Measurements from ENCODE around the gene HSD3B7.

HSD3B7 gene

DNA sequence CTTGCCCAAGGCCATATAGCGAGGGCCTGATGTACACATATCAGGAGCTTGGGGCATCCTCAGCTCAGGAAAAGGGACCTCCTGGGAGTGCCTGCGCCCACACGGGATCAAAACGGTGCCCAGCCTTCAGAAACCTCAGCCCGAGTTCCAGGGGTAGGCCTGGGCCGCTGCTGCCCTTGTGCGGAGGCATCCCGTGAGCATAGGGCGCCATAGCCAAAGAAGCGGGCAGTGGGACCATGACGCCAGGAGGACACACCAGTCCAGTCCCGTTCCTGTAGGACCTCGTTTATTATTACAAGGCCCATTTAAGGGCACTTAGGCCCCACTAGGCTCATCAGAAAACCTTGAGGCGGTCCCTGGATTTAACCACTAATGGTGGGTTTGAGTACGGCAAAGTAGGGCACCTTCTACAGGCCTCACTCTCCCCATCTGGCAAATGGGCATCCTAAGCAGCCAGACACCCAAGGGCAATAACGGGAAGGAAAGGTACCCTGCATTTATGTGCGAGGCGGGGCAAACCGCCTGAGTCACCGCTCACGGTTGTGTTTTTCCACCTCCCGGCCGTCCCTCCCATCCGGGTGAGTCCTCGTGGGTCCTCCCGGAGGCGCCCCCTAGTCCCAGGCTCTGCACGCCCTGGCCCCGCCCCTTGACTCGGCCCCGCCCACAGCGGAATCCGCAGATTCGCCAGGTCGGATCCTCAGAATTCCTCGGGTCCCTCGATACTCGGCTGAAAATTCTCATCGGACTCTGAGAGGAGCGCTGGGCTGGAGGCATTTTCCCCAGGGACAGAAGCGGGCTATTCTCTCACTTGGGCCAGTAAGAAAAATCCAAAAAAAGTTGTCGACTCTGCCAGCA lies 28.2 kb upstream of the HSD3B7 start:
- peak; percentile 84 for DNase-seq (ENCODE audit: low spot score)

DNA sequence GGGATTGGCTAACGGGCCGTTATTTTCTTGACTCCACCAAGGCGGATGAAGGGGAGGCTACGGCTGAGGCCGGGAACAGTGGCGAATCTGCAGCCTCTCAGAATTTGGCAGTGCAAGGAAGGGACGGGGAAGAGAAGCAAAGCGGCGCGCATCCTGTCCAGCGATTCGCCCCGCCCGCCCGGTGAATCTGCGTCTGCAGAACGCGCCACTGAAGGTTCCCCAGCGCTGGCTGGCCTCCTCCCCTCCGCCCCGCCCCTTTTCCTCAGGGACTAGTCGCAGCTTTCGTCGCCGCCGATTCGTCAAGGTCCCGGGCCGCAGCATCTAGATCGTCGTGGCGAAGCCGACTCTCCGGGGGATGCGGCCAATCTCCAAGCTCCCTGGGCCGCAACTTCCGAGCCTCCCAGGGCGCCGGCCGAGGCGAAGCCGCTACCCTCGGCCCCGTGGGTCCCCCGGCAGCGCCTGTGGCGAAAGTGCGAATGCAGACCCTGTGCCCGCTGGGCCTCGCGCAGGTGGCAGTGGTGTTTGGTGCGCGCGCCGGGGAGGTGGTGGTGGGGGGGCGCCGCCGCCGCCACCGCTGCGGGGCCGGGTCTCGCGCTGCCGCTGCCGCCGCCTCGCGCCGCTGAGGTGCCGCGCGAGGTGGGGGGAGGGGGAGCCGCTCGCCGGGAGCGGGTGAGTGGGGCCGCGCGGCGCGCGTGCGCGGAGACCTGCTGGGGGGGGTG lies 27.4 kb upstream of the HSD3B7 start, which contains the start of gene SETD1A:
TSS of gene SETD1A (plus strand) at position 299 of the 719 bp plus-strand sequence. CDS start 978 bp downstream, outside the sequence.
- peak; percentile 96 for DNase-seq (ENCODE audit: low spot score)

DNA sequence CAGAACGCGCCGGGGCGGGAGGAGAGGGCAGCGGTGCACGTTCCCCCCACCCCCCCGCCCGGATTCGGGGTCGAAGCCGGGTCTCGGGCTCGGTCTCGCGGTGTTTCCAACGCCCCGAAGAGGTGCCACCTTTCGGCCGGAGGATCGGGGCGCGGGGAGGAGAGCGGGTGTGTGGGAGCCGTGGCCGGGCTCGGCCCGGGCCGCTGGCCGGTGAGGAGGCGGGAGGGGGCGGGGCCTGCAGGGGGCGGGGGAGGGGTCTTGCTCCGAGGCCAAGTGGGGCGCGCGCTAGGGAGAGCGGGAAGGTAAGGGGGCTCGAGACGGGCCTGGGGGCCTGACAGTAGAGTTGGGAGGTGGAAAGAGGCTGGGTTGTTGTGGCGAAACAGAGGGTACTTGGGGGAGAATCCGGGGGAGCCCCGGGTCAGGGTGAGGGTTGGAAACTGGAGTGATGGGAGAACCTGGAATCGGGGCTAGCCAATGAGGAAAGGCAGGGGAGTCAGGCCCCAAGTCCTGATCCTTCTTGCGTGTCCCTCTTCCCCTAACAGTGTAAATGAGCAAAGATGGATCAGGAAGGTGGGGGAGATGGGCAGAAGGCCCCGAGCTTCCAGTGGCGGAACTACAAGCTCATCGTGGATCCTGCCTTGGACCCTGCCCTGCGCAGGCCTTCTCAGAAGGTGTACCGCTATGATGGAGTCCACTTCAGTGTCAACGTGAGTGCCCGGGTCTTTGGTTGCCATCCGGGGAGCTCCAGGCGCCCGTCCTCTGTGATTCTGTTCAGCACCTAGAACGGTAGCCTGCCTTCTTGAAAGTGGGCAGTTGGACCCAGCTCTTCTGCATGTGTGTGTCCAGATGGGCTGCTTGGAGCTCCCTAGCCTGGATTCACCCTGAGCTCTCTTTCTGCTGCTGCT lies 26.6 kb upstream of the HSD3B7 start:
- peak; percentile 94 for DNase-seq (ENCODE audit: low spot score)

DNA sequence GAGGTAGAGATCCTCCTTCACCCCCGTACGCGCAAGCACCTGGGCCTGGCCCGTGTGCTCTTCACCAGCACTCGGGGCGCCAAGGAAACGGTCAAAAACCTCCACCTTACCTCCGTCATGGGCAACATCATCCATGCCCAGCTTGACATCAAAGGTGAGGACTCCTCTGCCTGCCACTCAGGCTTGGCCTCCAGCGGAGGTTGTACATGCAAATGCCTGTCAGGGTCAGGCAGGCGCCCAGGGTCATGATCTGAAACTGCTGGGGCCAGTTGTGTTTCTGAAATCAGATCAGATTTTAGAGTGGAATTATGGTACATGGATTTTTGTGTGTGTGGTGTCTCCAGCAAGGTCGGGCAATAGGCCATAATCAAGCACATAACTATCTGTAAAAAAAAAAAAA lies 23.6 kb upstream of the HSD3B7 start:
- DNase-seq (ENCODE audit: low spot score) = peak; percentile 3

DNA sequence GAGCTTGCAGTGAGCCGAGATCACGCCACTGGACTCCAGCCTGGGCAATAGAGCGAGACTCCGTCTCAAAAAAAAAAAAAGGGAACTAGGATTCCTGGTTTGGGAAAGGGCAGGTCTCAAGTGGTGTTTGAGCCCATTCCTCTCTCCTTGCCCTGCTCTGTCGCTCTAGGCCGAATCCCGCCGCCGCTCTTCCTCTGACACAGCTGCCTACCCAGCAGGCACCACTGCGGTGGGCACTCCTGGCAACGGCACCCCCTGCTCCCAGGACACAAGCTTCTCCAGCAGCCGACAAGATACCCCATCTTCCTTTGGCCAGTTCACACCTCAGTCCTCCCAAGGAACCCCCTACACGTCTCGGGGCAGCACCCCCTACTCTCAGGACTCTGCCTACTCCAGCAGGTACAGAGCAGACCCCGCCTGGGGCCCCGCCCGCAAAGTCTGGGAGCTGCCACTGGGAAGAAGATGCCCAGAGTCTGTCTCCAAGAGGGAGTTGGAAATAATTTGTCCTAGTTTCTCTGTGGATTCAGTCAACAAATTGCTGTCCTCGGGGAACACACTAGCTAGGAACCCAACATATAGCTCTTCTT lies 21.0 kb upstream of the HSD3B7 start:
- peak; percentile 3 for DNase-seq (ENCODE audit: low spot score)

DNA sequence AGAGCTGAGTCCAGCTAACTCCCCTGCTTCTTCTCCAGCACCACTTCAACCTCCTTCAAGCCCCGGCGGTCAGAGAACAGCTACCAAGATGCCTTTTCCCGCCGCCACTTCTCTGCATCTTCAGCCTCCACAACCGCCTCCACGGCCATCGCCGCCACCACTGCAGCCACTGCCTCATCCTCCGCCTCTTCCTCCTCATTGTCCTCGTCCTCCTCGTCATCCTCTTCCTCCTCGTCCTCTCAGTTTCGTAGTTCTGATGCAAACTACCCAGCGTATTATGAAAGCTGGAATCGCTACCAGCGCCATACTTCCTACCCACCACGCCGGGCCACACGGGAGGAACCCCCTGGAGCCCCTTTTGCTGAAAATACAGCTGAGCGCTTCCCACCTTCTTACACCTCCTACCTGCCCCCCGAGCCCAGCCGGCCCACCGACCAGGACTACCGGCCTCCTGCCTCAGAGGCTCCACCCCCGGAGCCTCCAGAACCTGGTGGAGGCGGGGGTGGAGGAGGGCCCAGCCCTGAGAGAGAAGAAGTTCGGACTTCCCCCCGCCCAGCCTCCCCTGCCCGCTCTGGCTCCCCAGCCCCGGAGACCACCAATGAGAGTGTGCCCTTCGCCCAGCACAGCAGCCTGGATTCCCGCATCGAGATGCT lies 20.3 kb upstream of the HSD3B7 start:
- peak; percentile 17 for DNase-seq (ENCODE audit: low spot score)

DNA sequence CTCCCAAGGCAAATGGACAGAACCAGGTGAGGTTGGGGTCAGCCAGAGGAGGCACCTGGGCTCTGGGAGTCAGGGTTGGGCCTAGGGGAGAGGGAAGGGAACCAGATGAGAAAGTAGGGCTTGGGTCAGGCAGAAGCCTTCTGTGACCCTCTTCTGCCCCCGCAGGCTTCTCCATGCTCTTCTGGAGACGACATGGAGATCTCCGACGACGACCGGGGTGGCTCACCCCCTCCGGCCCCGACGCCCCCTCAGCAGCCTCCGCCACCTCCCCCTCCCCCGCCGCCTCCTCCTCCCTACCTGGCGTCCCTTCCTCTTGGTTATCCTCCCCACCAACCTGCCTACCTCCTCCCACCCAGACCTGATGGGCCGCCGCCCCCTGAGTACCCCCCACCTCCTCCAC lies 19.6 kb upstream of the HSD3B7 start:
- peak; percentile 20 for DNase-seq (ENCODE audit: low spot score)

DNA sequence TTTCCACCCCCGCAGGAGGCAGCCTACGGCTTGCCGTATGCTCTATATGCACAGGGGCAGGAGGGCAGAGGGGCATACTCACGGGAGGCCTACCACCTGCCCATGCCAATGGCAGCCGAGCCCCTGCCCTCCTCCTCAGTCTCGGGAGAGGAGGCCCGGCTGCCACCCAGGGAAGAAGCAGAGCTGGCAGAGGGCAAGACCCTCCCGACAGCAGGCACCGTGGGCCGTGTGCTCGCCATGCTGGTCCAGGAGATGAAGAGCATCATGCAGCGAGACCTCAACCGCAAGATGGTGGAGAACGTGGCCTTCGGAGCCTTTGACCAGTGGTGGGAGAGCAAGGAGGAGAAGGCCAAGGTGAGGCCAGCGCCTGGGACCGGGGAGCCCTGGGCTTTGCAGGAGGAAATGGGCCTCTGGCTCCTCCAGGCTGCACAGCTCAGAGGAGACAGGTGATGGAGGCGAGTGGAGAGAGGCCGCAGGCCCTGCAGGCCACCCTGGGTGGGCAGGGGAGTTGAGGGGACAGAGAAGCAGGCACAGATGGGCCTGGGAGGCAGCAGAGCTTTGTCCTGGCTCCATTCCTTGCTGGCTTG lies 18.9 kb upstream of the HSD3B7 start:
- DNase-seq (ENCODE audit: low spot score) = no peak

DNA sequence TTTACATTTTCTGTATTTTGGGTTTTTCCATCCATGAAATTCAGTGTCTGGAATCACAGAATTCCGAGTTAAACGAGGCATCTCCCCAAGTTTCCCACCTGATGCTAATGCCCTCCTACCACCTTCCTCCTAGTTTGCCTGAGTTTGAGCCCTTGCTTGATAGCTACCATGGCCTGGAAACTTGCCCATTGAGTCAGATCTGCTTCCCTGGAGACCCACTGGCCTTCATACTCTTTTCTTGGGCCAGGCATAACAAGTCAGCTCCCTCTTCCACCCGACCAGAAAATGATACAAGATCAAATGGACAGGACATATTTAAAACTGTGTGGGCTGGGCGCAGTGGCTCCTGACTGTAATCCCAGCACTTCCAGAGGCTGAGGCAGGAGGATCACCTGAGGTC lies 17.2 kb upstream of the HSD3B7 start:
- DNase-seq (ENCODE audit: low spot score) = no peak

DNA sequence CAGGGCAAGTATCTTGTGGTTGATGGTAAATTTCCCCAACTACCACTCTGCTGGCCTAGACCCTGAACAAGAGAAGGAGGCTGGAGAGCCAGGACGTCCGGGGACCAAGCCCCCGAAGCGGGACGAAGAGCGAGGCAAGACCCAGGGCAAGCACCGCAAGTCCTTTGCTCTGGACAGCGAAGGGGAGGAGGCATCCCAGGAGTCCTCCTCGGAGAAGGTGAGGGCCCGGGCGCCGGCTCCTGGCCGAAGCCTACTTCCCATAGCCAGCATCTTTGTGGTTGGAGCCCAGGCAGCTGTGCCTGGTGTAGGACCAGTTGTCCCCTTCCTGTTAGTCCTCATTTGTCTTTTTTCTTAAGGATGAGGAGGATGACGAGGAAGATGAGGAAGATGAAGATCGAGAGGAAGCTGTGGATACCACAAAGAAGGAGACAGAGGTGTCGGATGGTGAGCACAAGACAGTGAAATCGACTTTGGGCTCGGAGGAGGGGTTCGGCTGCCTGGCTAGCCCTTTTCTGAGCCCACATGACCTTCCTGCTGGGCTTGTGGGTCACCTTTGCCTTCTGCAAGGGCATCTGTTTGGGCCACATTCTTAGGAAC lies 15.7 kb upstream of the HSD3B7 start:
- DNase-seq (ENCODE audit: low spot score) = no peak

DNA sequence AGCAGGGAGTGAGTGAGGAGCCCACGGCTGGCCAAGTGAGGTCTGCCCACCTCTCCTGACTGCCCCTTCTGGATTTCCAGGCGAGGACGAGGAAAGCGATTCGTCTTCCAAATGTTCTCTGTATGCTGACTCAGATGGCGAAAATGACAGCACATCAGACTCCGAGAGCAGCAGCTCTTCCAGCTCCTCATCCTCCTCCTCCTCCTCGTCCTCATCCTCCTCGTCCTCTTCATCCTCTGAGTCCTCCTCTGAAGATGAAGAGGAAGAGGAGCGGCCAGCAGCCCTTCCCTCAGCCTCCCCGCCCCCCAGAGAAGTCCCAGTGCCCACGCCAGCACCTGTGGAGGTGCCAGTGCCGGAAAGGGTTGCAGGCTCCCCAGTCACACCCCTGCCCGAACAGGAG lies 13.7 kb upstream of the HSD3B7 start:
- DNase-seq (ENCODE audit: low spot score) = no peak

DNA sequence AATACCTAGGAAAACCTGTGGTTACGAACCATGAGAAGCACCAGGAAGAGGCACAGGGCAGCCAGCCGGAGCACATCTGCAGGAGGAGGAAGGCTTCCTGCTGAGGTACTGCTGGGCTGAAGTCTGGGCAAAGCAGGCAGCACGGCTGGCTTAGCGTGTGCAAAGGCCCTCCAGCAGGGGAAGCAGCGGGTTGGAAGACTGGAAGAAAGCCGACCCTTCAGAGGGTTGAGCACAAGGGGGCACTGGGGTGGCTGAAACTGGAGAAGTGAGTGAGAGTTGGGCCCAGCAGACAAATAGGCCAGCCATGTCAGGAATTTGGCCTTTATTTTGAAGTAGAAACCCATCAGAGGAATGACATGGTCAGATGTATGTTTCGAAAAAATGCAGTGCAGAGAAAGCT lies 12.1 kb upstream of the HSD3B7 start:
- DNase-seq (ENCODE audit: low spot score) = peak; percentile 61

DNA sequence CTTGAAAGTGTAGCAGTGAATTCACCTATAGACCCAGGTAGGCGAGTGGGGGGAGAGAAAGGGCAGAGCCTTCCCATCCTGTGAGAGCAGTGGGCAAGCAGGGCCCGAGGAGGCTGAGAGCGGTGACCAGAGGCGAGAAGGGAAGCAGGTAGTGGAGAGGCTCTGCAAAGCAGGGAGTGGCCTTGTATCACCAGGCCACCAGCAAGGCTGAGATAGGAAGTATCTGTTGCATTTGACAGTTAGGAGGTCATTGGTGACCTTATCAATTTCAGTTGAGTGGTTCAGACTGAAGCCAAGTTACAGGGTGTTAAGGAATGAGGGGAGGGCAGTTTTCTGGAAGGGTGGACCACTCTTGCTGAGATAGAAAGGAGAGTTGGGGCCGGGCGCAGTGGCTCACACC lies 10.7 kb upstream of the HSD3B7 start:
- no peak for DNase-seq (ENCODE audit: low spot score)

DNA sequence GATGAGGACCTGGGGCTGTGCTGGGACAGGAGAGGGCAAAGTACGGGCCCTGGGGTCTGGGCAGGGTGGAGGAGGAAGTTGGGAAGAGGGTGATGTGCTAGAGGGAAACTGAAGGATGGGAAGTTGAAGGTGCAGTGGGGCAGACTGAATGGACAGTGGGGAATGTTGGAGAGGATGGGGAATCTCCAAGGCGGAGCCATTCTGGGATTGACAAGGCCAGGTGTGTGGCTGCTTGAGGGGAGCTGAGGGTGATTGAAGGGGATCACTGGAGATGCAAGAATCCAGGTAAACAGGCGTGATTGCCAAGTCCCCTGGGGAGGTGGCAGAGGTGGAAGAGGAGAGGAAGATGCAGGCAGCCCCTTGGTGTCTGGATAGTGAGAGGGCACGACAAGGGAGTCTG lies 8.5 kb upstream of the HSD3B7 start:
- DNase-seq (ENCODE audit: low spot score) = no peak

DNA sequence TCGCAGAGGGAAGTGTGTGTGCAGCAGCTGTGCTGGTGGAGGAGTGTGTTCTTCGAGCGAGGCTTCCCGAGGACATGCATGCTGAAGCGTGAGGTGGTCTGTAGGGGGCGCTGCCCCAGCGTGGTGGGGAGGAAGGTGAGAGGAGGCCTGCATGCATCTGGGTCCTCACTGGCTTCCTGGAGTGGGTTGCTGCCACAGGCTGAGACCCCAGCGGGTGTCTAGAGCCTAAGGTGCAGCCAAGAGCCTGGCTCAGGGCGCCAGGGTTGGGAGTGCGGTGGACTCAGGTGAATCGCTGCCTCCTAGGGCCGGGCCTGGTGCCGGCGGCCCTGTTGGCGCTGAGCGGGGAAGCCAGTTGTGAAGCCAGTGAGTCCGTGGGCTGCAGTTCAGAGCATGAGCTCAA lies 7.5 kb upstream of the HSD3B7 start:
- peak; percentile 81 for DNase-seq (ENCODE audit: low spot score)

DNA sequence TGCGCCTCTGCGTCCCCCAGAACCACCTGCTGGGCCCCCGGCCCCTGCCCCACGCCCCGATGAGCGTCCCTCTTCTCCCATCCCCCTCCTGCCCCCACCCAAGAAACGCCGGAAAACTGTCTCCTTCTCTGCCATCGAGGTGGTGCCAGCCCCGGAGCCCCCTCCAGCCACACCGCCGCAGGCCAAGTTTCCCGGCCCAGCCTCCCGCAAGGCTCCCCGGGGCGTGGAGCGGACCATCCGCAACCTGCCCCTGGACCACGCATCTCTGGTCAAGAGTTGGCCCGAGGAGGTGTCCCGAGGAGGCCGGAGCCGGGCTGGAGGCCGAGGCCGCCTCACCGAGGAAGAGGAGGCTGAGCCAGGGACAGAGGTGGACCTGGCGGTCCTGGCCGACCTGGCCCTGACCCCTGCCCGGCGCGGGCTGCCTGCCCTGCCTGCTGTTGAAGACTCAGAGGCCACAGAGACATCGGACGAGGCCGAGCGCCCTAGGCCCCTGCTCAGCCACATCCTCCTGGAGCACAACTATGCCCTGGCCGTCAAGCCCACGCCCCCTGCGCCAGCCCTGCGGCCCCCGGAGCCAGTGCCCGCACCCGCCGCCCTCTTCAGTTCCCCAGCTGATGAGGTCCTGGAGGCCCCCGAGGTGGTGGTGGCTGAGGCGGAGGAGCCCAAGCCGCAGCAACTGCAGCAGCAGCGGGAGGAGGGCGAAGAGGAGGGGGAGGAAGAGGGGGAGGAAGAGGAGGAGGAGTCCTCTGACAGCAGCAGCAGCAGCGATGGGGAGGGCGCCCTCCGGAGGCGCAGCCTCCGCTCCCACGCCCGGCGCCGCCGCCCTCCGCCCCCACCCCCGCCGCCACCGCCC lies 5.6 kb upstream of the HSD3B7 start:
- peak; percentile 37 for DNase-seq (ENCODE audit: low spot score)

DNA sequence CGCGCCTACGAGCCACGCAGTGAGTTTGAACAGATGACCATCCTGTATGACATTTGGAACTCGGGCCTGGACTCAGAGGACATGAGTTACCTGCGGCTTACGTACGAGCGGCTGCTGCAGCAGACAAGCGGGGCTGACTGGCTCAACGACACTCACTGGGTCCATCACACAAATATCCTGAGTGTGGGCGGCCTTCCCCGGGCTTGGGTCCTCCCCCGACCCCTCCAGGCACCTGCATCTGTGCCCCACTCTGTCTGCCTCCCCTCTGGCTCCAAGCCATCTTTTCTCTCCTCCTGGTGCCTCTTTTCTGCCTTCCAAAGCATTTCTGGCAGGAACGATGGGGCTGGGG lies 5.0 kb upstream of the HSD3B7 start:
- no peak for DNase-seq (ENCODE audit: low spot score)

DNA sequence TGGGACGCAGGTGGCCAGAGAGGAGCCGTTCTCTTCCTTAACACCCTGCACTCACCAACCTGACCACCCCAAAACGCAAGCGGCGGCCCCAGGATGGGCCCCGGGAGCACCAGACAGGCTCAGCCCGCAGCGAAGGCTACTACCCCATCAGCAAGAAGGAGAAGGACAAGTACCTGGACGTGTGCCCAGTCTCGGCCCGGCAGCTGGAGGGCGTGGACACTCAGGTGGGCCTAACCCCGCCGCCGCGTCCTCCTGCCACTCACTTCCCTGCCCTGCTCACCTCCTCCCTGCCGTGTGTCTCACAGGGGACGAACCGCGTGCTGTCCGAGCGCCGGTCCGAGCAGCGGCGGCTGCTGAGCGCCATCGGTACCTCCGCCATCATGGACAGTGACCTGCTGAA lies 4.6 kb upstream of the HSD3B7 start:
- DNase-seq (ENCODE audit: low spot score) = no peak

DNA sequence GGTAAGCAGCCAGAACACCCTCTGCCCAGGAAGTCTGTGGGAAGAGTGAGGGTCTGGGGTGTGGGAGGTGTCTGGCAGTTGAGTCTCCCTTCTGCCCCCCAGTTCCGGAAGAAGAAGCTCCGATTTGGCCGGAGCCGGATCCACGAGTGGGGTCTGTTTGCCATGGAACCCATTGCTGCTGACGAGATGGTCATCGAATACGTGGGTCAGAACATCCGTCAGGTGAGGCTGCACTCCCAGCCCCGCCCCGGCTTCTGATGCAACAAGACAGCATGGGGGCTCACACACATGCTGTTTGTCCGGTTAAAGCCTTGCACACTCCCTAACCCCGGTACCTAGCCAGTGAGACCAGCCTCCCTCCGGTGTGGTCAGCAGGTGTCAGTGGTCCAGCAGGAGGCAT lies 4.0 kb upstream of the HSD3B7 start:
- DNase-seq (ENCODE audit: low spot score) = no peak
